Measurements from ENCODE around the gene TMEM119.
A peak's percentile ranks its signal among the peaks of the same experiment; 100 is the strongest.

The TMEM119 gene

GRCh38 chr12:108615918-108616317 is 18.0 kb upstream of the TMEM119 start:
- no peak for DNase-seq

- DNase-seq = no peak
Observed at GRCh38 chr12:108614639-108615038, 16.8 kb upstream of the TMEM119 start.

- DNase-seq = no peak
Observed at GRCh38 chr12:108614041-108614440, 16.2 kb upstream of the TMEM119 start.

- no peak for DNase-seq
Observed at GRCh38 chr12:108613548-108613947, 15.7 kb upstream of the TMEM119 start.

GRCh38 chr12:108612788-108613282 is 15.0 kb upstream of the TMEM119 start:
- DNase-seq = peak; percentile 38

- peak; percentile 80 for DNase-seq
Observed at GRCh38 chr12:108611884-108612415, 14.1 kb upstream of the TMEM119 start.

- DNase-seq = no peak
Observed at GRCh38 chr12:108610856-108611605, 13.1 kb upstream of the TMEM119 start.

GRCh38 chr12:108610336-108610815 is 12.5 kb upstream of the TMEM119 start:
- DNase-seq = no peak

- peak; percentile 97 for DNase-seq
Observed at GRCh38 chr12:108609537-108610335, 11.9 kb upstream of the TMEM119 start.

- DNase-seq = no peak
Observed at GRCh38 chr12:108608616-108609015, 10.7 kb upstream of the TMEM119 start.

- DNase-seq = no peak
Observed at GRCh38 chr12:108607981-108608600, 10.2 kb upstream of the TMEM119 start.

GRCh38 chr12:108606492-108606891 is 8.6 kb upstream of the TMEM119 start:
- no peak for DNase-seq

- DNase-seq = no peak
Observed at GRCh38 chr12:108605690-108606406, 8.0 kb upstream of the TMEM119 start.

- no peak for DNase-seq
Observed at GRCh38 chr12:108605000-108605689, 7.3 kb upstream of the TMEM119 start.

- no peak for DNase-seq
Observed at GRCh38 chr12:108604208-108604941, 6.5 kb upstream of the TMEM119 start.

GRCh38 chr12:108603743-108604142 is 5.9 kb upstream of the TMEM119 start:
- no peak for DNase-seq

- DNase-seq = no peak
Observed at GRCh38 chr12:108602976-108603704, 5.3 kb upstream of the TMEM119 start.

GRCh38 chr12:108602209-108602705 is 4.4 kb upstream of the TMEM119 start:
- DNase-seq = no peak

GRCh38 chr12:108600702-108601007 is 2.8 kb upstream of the TMEM119 start:
- no peak for DNase-seq
